CD4-positive, alpha-beta T cell (primary cell): Measurements from ENCODE around the gene THSD7A. TPM values are rescaled to one million over a fixed set of nuclear protein-coding genes. Genes with fewer than 3 reads are reported as not detected.

Experiments
- ATAC-seq: fragments of 200-7000 bp; cut with Tn5 transposase; one replicate; pipeline ENCODE4 v1.10.0; 2022; ENCODE audit warnings: mild to moderate bottlenecking; ENCODE audit not compliant: poor library complexity
- CTCF ChIA-PET: fragments of 350-600 bp; sonication (Branson Sonifier 250); formaldehyde crosslinking; loops from one replicate; lab custom pipeline; 2021; ENCODE audit warnings: antibody characterized with exemption, inconsistent platforms; lab: Charles Lee
- POLR2A ChIA-PET: fragments of 350-600 bp; sonication (Branson Sonifier 250); formaldehyde crosslinking; loops from one replicate; lab custom pipeline; 2021; ENCODE audit warnings: antibody characterized with exemption, inconsistent platforms; lab: Charles Lee
- DNase-seq, 14 experiments: peaks; one replicate each; pipeline ENCODE4 v3.0.0-alpha.2; 2013 to 2020; ENCODE audit warnings: mixed read lengths in 2 of 14
- H3K27ac ChIP-seq, 2 donors: one replicate each; pipeline versions ENCODE4 v1.5.1 to v1.7.0; 2013; ENCODE audit warnings: low read length in 2 of 2, low read depth in 1 of 2, mild to moderate bottlenecking in 1 of 2
- H3K27me3 ChIP-seq, 2 experiments: 1 replicate in 1 of 2; 2 replicates in 1 of 2; pipeline versions ENCODE4 v1.6.1 to v1.7.0; 2013; ENCODE audit warnings: low read length in 2 of 2, control low read depth in 1 of 2, mild to moderate bottlenecking in 1 of 2, moderate library complexity in 1 of 2; ENCODE audit not compliant: insufficient read depth in 2 of 2, control insufficient read depth in 1 of 2
- H3K36me3 ChIP-seq: one replicate; pipeline ENCODE4 v1.6.1; 2013; ENCODE audit warnings: low read length, control low read depth; ENCODE audit not compliant: insufficient read depth
- H3K4me1 ChIP-seq: one replicate; pipeline ENCODE4 v1.6.1; 2013; ENCODE audit warnings: low read length, control low read depth; ENCODE audit not compliant: insufficient read depth
- H3K4me3 ChIP-seq: one replicate; pipeline ENCODE4 v1.5.1; 2013; ENCODE audit warnings: mild to moderate bottlenecking, low read length, moderate library complexity
- H3K9me3 ChIP-seq, 2 experiments: 1 replicate in 1 of 2; 2 replicates in 1 of 2; pipeline versions ENCODE4 v1.6.1 to v1.7.0; 2013; ENCODE audit warnings: low read length in 2 of 2, mild to moderate bottlenecking in 2 of 2, control low read depth in 1 of 2, moderate library complexity in 1 of 2; ENCODE audit not compliant: control insufficient read depth in 1 of 2, insufficient read depth in 1 of 2
- H3K27ac Mint-ChIP-seq: one replicate; pipeline ENCODE4 v1.8.0; 2020; ENCODE audit warnings: mixed read lengths
- H3K27me3 Mint-ChIP-seq: one replicate; pipeline ENCODE4 v1.8.0; 2021; ENCODE audit warnings: mixed read lengths
- H3K36me3 Mint-ChIP-seq: one replicate; pipeline ENCODE4 v1.8.0; 2021; ENCODE audit warnings: low read depth, mixed read lengths
- H3K4me1 Mint-ChIP-seq: one replicate; pipeline ENCODE4 v1.8.0; 2021; ENCODE audit warnings: low read depth, mixed read lengths
- H3K4me3 Mint-ChIP-seq: one replicate; pipeline ENCODE4 v1.8.0; 2020; ENCODE audit warnings: mild to moderate bottlenecking, mixed read lengths
- H3K9me3 Mint-ChIP-seq: one replicate; pipeline ENCODE4 v1.8.0; 2020; ENCODE audit warnings: mixed read lengths
- CTCF ChIP-seq: fragments of 200-600 bp; IDR thresholded peaks from one replicate; pipeline ENCODE4 v1.8.0; 2022; ENCODE audit warnings: antibody characterized with exemption, mild to moderate bottlenecking
- intact Hi-C, 2 experiments: fragments of 100-400 bp; cut with DNase I in 1 of 2; cut with micrococcal nuclease in 1 of 2; formaldehyde crosslinking; loops; one replicate each; pipeline versions ENCODE4 v1.15.1 to v1.9.0; 2023 to 2025; cut with DNase I, micrococcal nuclease
- total RNA-seq, 174 experiments: library from RNA in 2 of 174; stranded (reverse) in 2 of 174; gene quantifications; one replicate each; pipeline ENCODE4 v1.2.3 and lab custom pipeline; 2021 to 2026

The THSD7A gene
- total RNA-seq, 2 experiments from 2014 or later, result not detected

GRCh38 chr7:11346302-11346701 is 485.7 kb downstream of the THSD7A start:
- Mint-ChIP-seq H3K4me3 (no peak overlapping the region), H3K36me3 (no peaks in the 10 kb centered on the region), H3K27me3 (peaks cover 11% of the 10 kb centered on the region), H3K27ac (no peak overlapping the region), H3K4me1 (peaks cover 5% of the 10 kb centered on the region), H3K9me3 (no peaks in the 10 kb centered on the region)
- Histone ChIP-seq H3K9me3 (no peaks in the 10 kb centered on the region), H3K4me1 (no peaks in the 10 kb centered on the region), H3K27ac (no peak overlapping the region), H3K36me3 (no peaks in the 10 kb centered on the region), H3K4me3 (no peak overlapping the region), H3K27me3 (peaks cover 0 to 5% of the 10 kb centered on the region in 2 experiments)
- intact Hi-C loops, result no loop called here
- ChIA-PET POLR2A (no interaction called here), CTCF (no interaction called here)
- no peak for TF ChIP-seq CTCF
- DNase-seq, result no peak
- ATAC-seq, result no peak

GRCh38 chr7:11345621-11346020 is 486.4 kb downstream of the THSD7A start:
- ATAC-seq (no peak), DNase-seq (no peak)
- Histone ChIP-seq H3K36me3 (no peaks in the 10 kb centered on the region), H3K27me3 (peaks cover 0 to 5% of the 10 kb centered on the region in 2 experiments), H3K4me3 (no peak overlapping the region), H3K9me3 (no peaks in the 10 kb centered on the region), H3K27ac (no peak overlapping the region), H3K4me1 (no peaks in the 10 kb centered on the region)
- Mint-ChIP-seq H3K9me3 (no peaks in the 10 kb centered on the region), H3K36me3 (no peaks in the 10 kb centered on the region), H3K4me3 (no peak overlapping the region), H3K27me3 (peaks cover 13% of the 10 kb centered on the region), H3K4me1 (peaks cover 5% of the 10 kb centered on the region), H3K27ac (no peak overlapping the region)
- ChIA-PET CTCF (no interaction called here), POLR2A (no interaction called here)
- TF ChIP-seq CTCF, result no peak
- intact Hi-C loops, result no loop called here

- Mint-ChIP-seq H3K27me3 (peaks cover 22% of the 10 kb centered on the region), H3K27ac (no peak overlapping the region), H3K4me1 (peaks cover 5% of the 10 kb centered on the region), H3K4me3 (no peak overlapping the region), H3K9me3 (no peaks in the 10 kb centered on the region), H3K36me3 (no peaks in the 10 kb centered on the region)
- no peak for ATAC-seq
- intact Hi-C loops, result no loop called here
- no peaks in the 10 kb centered on the region for H3K4me1 ChIP-seq
- ChIA-PET POLR2A (no interaction called here), CTCF (no interaction called here)
- H3K27ac ChIP-seq, result no peak overlapping the region
- H3K9me3 ChIP-seq, result no peaks in the 10 kb centered on the region
- peak; percentile 92 for TF ChIP-seq CTCF
- DNase-seq, result peak in 3 of 14 experiments; percentile 42 to 53 (median 45)
- H3K27me3 ChIP-seq, result peaks cover 0 to 5% of the 10 kb centered on the region in 2 experiments
- H3K4me3 ChIP-seq, result no peak overlapping the region
- H3K36me3 ChIP-seq, result no peaks in the 10 kb centered on the region
Observed at GRCh38 chr7:11343818-11344413, 488.1 kb downstream of the THSD7A start.
